NCI-H146 (cell line): ENCODE measurements around the gene ATG2B.

Experiments
- DNase-seq: peaks from one replicate; lab custom pipeline; 2025; lab: John Stamatoyannopoulos, UW

The ATG2B gene

GRCh38 chr14:96270565-96271420 is 92.3 kb downstream of the ATG2B start:
- DNase-seq: no peak

DNA sequence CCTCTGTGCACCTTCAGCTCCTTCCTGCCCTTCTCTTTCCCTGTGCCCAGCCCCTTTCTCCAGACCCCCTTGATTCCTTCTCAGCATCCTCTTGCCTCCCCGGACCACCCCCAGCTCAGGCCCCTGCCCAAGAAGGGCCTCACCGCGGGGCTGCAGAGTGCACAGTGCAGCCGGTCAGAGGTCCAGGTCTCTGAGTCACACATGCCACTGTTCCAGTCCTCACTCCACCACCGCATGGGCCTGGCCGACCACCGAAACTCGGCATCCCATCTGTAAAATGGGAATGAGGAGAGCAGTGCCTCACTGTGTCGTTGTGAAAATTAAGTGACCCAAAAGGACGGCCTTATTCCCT is 93.8 kb downstream of the ATG2B start:
- no peak for DNase-seq

- DNase-seq: no peak
These were observed 94.4 kb downstream of the ATG2B start for GRCh38 chr14:96268431-96269358.

- no peak for DNase-seq
These were observed 95.2 kb downstream of the ATG2B start for GRCh38 chr14:96267916-96268315.

GRCh38 chr14:96267336-96267735 is 95.8 kb downstream of the ATG2B start:
- DNase-seq: peak; percentile 64

DNA sequence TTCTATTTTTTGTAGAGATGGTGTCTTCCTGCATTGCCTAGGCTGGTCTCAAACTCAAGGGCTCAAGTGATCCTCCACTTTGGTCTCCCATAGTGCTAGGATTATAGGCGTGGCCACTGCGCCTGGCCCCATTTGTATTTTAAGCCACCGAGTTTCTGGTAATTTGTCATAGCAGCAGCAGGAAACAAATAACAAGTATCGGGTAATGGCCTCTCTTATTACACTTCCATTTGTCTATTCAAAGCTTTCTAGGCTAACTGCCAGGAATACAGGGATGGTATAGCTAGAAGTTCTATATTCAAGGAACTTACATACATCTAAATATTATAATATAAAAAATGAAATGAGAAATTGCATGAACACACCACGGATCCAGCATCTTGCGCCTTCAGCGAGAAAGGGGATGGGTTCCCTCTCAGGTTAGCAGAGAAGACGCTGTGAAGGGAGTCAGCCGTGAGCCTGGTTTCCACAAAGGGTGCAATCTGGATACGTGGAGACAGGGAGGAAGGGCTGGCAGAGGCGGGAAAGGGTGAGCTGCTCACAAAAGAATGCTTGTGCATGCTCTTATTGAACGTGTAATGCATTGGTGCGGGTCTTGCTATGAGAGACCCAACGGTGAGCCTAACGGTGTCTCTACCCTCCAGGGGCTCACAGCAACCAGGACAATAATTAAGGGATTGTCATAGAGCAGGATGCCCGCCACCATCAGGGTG is 97.6 kb downstream of the ATG2B start:
- no peak for DNase-seq

GRCh38 chr14:96264853-96265252 is 98.3 kb downstream of the ATG2B start:
- DNase-seq: no peak

DNA sequence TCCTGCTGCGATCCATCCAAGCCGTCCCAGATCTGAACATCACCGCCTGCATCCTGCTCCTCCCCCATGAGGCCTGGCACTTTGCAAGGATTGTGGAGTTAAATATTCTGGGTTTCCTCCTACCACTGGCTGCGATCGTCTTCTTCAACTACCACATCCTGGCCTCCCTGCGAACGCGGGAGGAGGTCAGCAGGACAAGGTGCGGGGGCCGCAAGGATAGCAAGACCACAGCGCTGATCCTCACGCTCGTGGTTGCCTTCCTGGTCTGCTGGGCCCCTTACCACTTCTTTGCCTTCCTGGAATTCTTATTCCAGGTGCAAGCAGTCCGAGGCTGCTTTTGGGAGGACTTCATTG is 99.0 kb downstream of the ATG2B start:
- DNase-seq: no peak

GRCh38 chr14:96263347-96264199 is 99.6 kb downstream of the ATG2B start:
- no peak for DNase-seq

- peak; percentile 55 for DNase-seq
These were observed 101.1 kb downstream of the ATG2B start for GRCh38 chr14:96261772-96262655.

DNA sequence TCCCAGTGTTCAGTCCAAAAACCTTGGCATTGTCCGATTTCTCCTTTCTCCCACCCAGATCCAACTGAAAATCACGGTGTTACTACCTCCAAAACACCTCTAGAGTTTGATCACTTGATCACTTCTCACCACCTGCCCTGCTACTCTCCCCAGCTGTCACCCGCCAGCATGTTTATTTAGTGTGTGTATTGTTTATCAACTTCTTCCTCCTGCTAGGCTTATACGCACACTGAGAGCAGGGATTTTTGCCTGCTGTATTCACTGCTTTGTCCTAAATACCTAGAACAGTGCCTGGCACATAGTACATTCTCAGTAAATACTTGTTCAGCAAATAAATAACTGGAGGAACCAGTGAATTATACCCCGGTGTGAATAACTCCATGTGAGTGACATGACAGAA is 102.1 kb downstream of the ATG2B start:
- DNase-seq: peak; percentile 53

DNA sequence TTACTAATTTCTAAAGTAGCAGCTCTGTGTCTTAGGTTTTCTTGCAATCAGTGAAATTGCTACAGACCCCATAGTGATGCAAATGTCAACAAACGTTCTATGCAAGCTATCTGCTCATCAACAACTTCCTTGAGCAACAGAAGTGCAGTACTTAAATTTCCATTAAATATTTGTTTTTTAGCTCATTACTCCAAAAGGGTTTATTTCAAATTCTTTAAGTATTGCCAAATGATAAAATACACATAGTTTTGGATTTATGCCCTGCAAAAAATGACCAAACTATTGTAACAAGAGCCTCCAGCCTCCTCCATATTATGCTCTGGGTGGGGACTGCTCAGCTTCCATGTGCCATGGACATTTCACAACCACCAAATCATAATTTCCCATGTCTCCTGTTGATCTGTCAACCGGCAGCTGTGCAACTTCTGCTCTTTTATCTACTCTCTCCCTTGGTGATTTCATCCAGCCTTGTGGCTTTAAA is 102.8 kb downstream of the ATG2B start:
- DNase-seq: peak; percentile 17

GRCh38 chr14:96257900-96258299 is 105.2 kb downstream of the ATG2B start:
- DNase-seq: no peak

- no peak for DNase-seq
These were observed 106.1 kb downstream of the ATG2B start for GRCh38 chr14:96257056-96257455.

- no peak for DNase-seq
These were observed 106.7 kb downstream of the ATG2B start for GRCh38 chr14:96256407-96256806.

DNA sequence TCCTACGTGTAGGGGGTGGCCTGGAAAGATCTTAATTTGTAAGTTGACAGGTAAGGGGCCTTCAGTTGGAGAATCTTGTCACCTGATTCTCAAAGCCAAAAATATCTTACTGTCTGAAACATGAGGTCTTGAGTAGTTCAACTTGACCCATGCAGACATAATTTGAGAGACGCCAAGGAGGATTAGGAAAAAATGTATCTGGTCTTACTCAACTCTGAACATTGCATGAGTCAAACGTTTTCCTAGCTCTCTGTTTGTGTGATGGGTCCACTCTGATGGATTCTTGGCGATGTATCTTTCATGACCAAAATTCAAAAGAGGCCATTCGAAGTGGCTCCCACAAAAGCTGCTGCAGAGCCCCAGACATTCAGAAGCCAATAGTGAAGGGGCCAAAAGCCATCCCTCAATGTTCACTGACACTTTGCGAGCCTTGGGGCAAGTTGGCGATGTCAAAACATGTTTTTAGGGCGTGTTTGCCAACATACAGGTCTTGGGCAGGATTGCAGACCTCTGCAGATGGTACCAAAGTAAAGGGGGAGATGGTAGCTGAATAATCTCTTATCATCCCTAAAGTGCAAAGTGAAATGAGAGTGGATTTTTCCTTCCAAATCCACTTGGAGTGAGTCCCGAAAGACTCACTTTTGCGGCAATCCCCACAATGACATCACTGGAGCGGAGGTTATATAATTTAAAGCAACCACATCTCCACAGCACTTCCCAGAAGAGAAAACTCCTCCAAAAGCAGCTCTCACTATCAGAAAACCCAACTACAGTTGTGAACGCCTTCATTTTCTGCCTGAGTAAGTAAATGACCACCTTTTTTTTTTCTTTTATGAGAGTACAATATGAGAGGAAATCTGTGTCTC is 107.4 kb downstream of the ATG2B start, which contains the start of gene BDKRB1:
Gene BDKRB1, plus strand, starts transcription at position 710 of the 866 bp plus-strand sequence. CDS start 7,473 bp downstream, outside the sequence.
- DNase-seq: no peak

GRCh38 chr14:96254687-96255086 is 108.5 kb downstream of the ATG2B start:
- no peak for DNase-seq

DNA sequence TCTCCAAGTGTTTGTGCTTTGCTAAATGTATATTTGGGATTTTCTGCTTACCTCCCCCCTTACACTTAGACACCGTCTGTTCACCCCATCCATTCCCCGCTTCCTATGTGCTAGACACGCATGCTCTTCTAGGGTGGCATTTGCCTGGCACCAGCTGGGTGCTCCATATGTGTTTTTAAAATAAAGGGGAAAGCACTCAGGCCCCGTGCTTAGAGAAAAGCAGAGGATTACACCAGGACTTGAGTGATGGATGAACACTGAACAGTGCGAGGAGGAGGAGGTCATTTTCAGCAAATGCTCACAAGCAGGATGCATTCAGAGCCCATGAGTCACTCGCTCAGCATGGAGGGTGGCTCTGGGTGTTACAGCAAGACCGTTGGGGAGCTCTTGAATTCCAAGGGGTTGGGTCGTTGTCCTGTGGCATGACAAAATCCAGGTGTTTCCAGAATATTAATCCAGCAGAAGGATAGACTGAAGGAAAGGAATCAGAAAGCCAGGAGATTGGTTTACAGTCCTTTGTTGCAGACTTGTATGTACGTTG is 110.1 kb downstream of the ATG2B start:
- no peak for DNase-seq
